HG02970 (cell line): ENCODE results near the gene FBXL22.

Experiments
- ATAC-seq: cut with Tn5 transposase; IDR thresholded peaks from one replicate; pipeline ENCODE4 v1.9.1; 2021; ENCODE audit warnings: mild to moderate bottlenecking, moderate library complexity, moderate number of reproducible peaks; ENCODE audit not compliant: unreplicated experiment, low FRiP score

The FBXL22 gene

GRCh38 chr15:63597038-63597790, at the start of gene FBXL22:
FBXL22 (plus strand) TSS chr15:63597387; CDS start chr15:63597393, 6 bp downstream.
- no peak for ATAC-seq

GRCh38 chr15:63551400-63551799, 45.8 kb upstream of the FBXL22 start:
- ATAC-seq, result no peak

DNA sequence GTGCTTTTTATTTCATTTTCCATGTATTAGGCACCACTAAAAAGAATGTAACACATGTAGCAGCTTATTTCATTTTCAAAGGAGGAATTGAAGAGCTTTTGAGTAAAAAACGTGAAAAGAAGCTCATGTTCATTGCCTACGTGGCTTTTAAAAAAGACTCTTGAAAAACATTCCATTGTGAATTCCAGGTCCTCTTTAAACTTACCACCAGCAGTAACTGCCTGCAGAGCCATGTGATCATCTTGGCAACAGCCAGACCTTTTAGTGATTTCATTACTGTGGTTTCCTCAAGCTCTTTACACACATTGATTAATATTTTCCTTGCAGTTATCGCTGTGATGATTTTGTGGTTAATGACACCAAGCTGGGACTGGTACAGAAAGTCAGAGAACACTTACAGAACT, 43.8 kb upstream of the FBXL22 start:
- ATAC-seq, result no peak

DNA sequence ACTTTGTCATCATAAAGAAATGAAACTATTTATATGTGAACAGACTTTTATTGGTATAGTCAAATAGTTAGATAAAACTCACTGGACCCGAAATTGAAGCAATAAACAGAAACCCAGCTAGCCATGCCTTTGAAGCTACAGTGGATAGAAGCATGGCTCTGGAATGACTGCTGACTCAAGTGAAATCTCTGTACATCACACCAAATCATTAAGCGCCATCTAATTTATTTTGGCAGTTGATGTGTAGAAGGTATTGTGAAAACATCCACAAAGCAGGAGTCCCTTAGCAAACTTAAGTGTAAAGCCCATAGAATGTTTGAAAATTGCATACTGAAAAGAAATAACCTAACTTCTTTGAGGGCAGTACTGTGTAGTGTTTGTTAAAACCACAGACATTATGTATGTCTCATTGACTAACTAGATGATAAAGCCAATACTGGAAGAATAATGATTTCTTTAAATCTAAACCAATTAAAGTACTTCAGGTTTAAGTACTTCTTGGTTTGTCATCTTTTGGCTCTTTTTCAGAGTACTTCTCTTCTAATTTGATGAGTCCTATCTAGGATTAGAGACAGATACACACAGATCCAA, 42.8 kb upstream of the FBXL22 start:
- no peak for ATAC-seq

DNA sequence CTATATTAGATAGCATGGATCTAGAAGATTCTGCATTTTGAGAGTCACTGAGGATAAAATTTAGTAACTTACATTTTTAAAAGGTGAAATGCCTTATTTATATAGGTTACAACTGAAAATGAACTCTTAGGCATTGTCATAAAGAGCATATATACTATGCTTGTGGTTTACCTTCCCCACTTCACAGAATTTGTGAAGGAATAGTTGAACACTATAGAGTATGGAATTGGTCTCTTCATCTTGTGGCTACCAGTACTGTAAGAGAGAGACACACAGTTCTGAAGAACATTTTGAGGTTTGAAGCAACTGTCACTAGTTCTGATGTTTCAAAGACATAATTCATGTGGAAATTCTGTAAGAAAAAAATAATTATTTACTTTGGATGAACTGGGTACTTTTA, 41.7 kb upstream of the FBXL22 start:
- ATAC-seq, result no peak

DNA sequence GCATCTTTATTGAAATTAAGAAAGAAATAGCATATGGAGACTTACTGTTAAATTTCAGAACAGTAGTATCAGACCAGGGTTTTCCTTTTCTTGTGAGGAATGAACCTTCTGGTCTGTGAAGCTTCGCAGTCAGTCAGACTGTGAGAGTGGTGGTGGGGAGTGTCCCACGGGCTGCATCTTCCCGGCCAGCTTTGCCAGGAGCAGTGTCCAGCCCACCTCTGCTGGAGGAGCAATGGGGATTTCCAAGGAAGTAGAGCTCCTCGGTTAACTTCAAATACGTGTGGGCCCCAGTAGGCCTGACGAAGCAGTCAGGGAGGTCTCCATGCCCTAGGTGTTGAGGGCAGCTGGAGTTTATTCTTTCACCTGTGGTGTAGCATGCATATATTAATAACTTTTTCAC, 40.9 kb upstream of the FBXL22 start:
- no peak for ATAC-seq

DNA sequence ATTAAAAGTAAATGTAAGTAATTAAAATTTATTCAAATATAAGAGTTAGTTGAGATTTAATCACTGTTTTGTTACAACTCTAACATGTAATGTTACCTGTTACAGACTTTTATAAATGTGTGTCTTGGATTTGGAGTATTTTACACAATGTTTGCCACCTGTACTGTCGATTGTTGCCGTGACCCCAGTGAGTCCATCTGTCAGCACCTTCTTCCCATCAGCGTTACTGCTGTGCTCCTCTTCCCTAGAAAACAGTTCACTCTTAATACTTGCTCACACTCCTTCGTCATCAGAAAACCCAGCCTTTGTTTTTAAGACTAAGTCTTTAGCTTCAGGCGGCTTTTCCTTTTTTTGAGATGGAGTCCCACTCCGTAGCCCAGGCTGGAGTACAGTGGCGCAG, 40.5 kb upstream of the FBXL22 start:
- ATAC-seq, result no peak

GRCh38 chr15:63559753-63560152, 37.4 kb upstream of the FBXL22 start:
- no peak for ATAC-seq

GRCh38 chr15:63560741-63561448, 36.3 kb upstream of the FBXL22 start:
- ATAC-seq, result no peak

DNA sequence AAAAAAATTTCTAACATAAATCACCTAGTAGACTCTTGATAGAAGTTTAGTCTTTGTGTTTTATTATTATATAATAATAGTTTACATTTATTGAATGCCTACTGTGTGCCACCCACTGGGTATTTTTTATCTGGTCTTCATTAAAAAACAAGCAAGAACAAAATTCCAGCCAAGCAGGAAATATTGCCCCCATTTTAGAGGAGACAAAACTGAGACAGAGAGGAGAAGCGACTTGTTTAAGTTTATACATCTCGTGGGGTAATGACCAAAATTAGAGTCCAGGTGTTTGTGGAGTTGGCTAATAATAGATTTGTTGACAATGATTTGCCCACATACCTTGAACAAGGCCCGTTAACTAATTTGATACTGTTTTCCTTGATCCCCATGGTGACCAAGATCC, 33.1 kb upstream of the FBXL22 start:
- ATAC-seq, result no peak

DNA sequence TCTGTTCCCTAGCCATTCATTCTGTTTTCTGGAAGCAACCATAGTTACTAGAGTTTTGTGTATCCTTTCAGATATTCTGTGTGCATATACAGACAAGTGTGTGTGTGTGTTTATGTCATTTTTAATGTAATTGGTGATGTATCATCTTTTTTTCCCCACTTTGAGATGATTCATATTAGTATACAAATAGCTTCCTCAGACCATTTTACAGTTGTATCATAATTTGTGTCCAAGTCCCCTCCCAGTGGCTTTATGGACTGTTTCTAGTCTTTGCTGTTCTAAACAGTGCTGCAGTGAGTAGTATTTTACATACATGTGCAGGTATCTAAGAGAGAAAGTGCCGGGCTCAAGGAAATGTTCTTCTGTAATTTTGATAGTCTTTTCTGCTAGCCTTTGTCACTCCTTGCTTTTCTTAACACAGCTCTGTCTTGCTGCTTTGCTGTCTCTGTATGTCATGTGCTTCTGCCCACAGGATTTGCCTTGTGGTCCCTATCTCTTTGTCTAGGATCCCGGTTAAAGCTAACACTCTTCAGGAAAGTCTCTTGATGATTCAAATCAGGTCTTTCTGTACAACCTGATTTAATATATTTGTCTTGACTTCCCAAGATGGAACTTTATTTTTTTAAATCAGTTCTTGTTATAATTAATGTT, 31.5 kb upstream of the FBXL22 start:
- no peak for ATAC-seq

GRCh38 chr15:63572749-63573464, 24.3 kb upstream of the FBXL22 start:
- ATAC-seq, result no peak

- no peak for ATAC-seq
Measured at GRCh38 chr15:63573533-63573932, 23.7 kb upstream of the FBXL22 start.

DNA sequence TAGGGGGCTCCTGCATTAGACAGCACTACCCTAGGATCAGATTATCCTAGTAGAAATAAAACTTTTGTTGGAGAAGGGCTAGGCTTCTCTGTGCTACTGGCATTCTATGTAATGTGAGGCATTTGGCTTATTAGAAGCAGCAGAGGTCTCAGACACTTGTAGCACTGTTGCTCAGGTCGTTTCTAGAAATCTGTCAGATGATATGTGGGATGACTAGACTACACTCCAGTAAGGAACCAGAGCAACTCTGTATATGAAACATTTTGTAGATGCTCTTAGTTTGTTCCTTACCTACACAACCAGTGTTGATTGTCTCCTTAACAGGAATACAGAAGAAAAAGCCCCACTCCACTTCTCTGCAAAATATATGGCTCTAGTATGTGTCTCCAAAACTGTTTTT, 21.9 kb upstream of the FBXL22 start:
- no peak for ATAC-seq

- no peak for ATAC-seq
Measured at GRCh38 chr15:63576441-63576840, 20.7 kb upstream of the FBXL22 start.

DNA sequence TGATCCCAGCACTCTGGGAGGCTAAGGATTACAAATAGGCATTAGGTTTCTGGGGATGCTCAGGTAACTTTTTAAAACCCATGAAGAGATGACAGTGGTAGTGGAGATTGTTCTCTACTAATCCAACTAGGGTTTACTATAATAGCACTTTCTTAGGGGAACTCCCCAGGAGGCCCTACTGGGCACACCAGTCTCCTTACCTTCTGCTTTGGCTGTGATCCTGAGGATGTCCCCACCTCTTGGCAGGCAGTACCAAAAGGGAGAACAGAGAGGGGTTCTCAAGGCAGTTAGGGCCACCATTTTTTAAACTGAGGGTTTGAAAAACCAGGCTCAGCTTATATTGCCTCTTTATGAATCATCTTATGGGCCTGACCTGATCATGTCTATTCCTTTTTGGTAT, 15.0 kb upstream of the FBXL22 start:
- no peak for ATAC-seq

DNA sequence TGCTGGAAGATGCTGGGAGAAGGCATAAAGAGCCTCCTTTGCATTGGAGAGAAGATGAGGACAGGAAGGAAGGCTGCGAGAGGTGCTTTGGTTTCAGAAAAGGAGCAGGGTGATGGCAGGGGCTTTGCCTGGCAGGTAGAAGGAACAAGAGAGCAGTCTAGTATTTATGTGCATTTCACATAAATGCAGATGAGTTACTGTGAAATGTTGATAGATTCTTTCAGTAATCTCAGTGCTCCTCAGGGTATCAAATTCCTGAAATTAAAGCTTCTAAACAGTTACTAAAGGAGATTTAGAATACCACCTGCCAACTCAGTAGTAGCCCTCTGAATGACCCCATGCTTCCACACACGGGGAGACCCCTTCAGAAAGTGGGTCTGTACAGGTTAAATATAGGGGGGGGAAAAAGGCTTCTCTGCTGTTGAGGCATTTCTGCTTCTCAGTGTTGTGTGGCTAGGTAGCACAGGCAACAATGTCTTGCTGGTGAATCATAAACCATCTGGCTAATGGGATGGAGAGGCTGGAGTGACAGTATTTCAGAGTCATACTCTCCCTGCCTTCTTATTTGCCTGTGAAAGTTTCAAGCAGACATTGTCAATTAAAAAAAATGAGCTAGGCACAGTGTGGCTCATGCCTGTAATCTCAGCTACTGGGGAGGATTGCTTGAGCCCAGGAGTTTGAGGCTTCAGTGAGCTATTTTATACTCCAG, 14.3 kb upstream of the FBXL22 start:
- ATAC-seq, result no peak

DNA sequence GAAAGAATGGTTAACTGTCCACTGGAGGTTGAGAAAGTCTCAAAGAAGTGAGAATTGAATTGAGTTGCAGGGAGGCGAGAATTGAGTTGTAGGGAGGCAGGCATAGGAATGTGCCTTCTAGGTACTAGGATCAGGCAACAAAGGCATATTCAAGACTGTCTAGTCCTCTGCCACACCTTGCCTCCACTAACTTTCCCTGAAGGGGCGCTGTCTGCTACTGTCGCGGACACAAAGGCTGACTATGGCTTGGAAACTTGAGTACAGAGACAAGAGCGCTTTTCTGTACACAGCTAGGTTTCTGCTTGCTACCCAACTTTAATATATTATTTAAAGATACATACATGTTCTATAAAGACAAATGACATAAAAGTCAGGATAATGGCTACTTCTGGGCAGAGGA, 10.4 kb upstream of the FBXL22 start:
- ATAC-seq, result no peak

DNA sequence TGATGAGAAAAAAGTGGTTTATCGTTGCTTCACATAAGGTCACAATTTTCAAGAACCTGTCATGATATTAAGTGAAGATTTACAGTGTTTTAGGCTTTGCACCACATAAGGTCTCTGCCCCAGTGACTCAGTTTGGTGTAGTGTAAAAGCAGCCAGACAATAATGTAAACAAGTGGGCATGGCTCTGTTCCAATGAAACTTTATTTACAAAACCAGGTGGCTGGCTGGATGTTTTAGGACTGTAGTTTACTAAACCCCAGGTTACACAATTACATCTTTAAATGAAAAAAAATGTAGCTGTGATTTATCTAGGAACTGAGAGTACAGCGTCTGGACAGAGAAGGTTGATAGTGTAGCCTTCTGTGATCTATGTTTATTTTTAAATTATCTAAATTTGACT, 9.7 kb upstream of the FBXL22 start:
- no peak for ATAC-seq

DNA sequence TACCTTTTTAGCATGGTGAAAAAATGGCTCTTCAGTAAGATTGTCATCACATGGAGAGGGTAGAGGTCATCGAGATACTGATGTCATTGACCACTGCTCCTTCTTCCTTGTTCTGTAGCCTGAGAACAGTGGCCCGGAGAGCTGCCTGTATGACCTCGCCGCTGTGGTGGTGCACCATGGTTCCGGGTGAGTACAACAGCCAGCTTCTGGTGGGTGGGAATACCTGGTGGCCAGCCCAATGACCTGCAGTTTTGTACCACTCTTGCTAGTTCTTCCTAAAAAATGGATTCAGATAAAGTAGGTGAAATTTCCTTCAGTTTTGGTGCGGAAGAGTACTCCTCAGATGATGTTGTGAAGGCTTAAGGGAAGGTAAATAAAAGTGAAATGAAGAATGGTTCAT, 8.4 kb upstream of the FBXL22 start:
- no peak for ATAC-seq
